ENCODE data around the gene FMN2. TPM values are rescaled to one million over a fixed set of nuclear protein-coding genes. Genes with fewer than 3 reads are reported as not detected.

FMN2 gene
- total RNA-seq, 2 experiments from 2014 or later, result not detected

DNA sequence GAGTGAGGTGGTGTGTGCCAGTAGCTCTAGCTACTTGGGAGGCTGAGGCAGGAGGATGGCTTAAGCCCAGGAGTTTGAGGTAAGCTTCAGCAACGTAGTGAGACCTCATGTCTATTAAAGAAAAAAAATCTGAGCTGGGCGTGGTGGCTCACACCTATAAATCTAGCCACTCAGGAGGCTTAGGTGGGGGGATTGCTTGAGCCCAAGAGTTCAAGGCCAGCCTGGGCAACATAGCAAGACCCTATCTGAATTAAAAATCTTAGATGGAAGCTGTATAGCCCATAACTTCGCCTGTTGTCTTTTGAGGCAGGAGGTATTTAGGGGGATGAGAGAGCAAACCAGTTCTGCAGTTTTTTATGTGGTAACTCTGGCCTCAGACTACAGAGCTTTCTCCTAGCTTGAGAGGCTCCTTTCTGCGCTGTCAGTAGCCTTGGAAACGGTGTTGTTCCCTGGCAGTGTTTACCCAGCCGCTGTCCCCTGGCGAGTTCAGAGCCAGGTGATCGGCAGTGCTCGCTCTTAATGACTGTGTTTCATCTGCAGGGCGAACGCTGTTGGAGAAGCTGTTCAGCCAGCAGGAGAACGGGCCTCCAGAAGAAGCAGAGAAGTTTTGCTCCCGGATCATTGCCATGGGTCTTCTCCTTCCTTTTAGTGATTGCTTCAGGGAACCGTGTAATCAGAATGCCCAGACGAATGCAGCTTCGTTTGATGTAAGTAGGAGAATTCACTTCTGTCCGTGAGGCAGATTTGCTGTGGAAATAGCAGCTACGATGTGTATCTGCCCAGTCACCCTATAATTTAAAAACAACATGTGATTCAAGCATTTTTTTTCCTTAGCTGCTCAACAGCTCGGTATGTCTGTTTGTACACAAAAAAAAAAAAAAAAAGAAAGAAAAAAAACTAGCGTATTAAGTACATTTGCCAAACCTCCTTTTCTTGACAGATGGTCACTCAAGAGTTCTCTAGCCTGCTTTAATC, 31.2 kb downstream of the FMN2 start:
- no peak overlapping the region for H3K27ac Mint-ChIP-seq
- H3K4me1 Mint-ChIP-seq (ENCODE audit: low read depth), result no peaks in the 10 kb centered on the region
- DNase-seq, result no peak
- no peak overlapping the region for H3K4me3 Mint-ChIP-seq
- H3K36me3 Mint-ChIP-seq, result no peaks in the 10 kb centered on the region
- H3K27me3 Mint-ChIP-seq, result no peaks in the 10 kb centered on the region
- ChIA-PET CTCF (interaction anchor here (0.6 kb wide), 1 partner anchor 343 kb away, joined by 5 read pairs; no protein-coding TSS in a partner anchor), POLR2A (no interaction called here)
- intact Hi-C loops (cut with micrococcal nuclease), result no loop called here
- H3K9me3 Mint-ChIP-seq, result peaks cover 2% of the 10 kb centered on the region

GRCh38 chr1:240126821-240127220, 35.1 kb downstream of the FMN2 start:
- H3K4me3 Mint-ChIP-seq, result no peak overlapping the region
- no peak for DNase-seq
- H3K36me3 Mint-ChIP-seq, result no peaks in the 10 kb centered on the region
- no peaks in the 10 kb centered on the region for H3K4me1 Mint-ChIP-seq (ENCODE audit: low read depth)
- CTCF ChIA-PET, result no interaction called here
- POLR2A ChIA-PET, result no interaction called here
- peaks cover 2% of the 10 kb centered on the region for H3K9me3 Mint-ChIP-seq
- no peaks in the 10 kb centered on the region for H3K27me3 Mint-ChIP-seq
- intact Hi-C loops (cut with micrococcal nuclease), result no loop called here
- no peak overlapping the region for H3K27ac Mint-ChIP-seq

- no peak for DNase-seq
- H3K27ac Mint-ChIP-seq, result no peak overlapping the region
- H3K36me3 Mint-ChIP-seq, result no peaks in the 10 kb centered on the region
- H3K27me3 Mint-ChIP-seq, result no peaks in the 10 kb centered on the region
- peaks cover 2% of the 10 kb centered on the region for H3K9me3 Mint-ChIP-seq
- intact Hi-C loops (cut with micrococcal nuclease), result no loop called here
- POLR2A ChIA-PET, result no interaction called here
- no peak overlapping the region for H3K4me3 Mint-ChIP-seq
- no peaks in the 10 kb centered on the region for H3K4me1 Mint-ChIP-seq (ENCODE audit: low read depth)
- CTCF ChIA-PET, result no interaction called here
Measured at GRCh38 chr1:240128366-240128765, 36.7 kb downstream of the FMN2 start.

- H3K27me3 Mint-ChIP-seq, result no peaks in the 10 kb centered on the region
- no peak overlapping the region for H3K4me3 Mint-ChIP-seq
- no peak for DNase-seq
- no peaks in the 10 kb centered on the region for H3K9me3 Mint-ChIP-seq
- H3K27ac Mint-ChIP-seq, result no peak overlapping the region
- no peaks in the 10 kb centered on the region for H3K36me3 Mint-ChIP-seq
- ChIA-PET POLR2A (no interaction called here), CTCF (no interaction called here)
- intact Hi-C loops (cut with micrococcal nuclease), result no loop called here
- H3K4me1 Mint-ChIP-seq (ENCODE audit: low read depth), result no peaks in the 10 kb centered on the region
Measured at GRCh38 chr1:240134113-240134512, 42.4 kb downstream of the FMN2 start.

GRCh38 chr1:240134596-240134995, 42.9 kb downstream of the FMN2 start:
- Mint-ChIP-seq H3K4me1 (ENCODE audit: low read depth) (no peaks in the 10 kb centered on the region), H3K27me3 (no peaks in the 10 kb centered on the region), H3K4me3 (no peak overlapping the region), H3K27ac (no peak overlapping the region), H3K9me3 (no peaks in the 10 kb centered on the region), H3K36me3 (no peaks in the 10 kb centered on the region)
- POLR2A ChIA-PET, result no interaction called here
- no peak for DNase-seq
- intact Hi-C loops (cut with micrococcal nuclease), result no loop called here
- CTCF ChIA-PET, result no interaction called here

- H3K4me1 Mint-ChIP-seq (ENCODE audit: low read depth), result no peaks in the 10 kb centered on the region
- CTCF ChIA-PET, result no interaction called here
- POLR2A ChIA-PET, result no interaction called here
Measured at GRCh38 chr1:240136402-240136801, 44.7 kb downstream of the FMN2 start.

DNA sequence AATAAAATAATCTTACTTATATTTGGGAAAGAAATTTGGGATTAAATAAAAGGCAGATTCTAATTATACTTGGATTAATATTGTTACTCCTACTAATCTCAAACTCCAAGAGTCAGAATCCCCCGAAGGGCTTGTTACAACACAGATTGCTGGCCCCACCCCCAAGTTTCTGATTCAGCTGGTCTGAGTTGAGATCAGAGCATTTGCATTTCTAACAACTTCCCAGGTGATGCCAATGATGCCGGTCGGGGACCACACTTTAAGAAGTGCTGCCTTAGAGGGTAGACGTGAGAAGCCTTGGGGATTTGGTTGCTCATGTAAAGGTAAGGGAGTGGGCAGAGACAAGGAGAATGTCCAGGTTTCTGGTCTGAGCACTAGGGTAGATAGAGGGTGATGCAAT, 47.2 kb downstream of the FMN2 start:
- Mint-ChIP-seq H3K36me3 (no peaks in the 10 kb centered on the region), H3K27me3 (no peaks in the 10 kb centered on the region), H3K27ac (no peak overlapping the region), H3K9me3 (no peaks in the 10 kb centered on the region), H3K4me3 (no peak overlapping the region), H3K4me1 (ENCODE audit: low read depth) (no peaks in the 10 kb centered on the region)
- DNase-seq, result no peak
- ChIA-PET POLR2A (no interaction called here), CTCF (interaction anchor here (1.4 kb wide), 1 partner anchor 11 kb away, joined by 7 read pairs; no protein-coding TSS in a partner anchor)
- intact Hi-C loops (cut with micrococcal nuclease), result no loop called here

More at GRCh38 chr1:240136402-240136801, 44.7 kb downstream of the FMN2 start:
- intact Hi-C loops (cut with micrococcal nuclease), result no loop called here
- Mint-ChIP-seq H3K9me3 (no peaks in the 10 kb centered on the region), H3K27ac (no peak overlapping the region), H3K4me3 (no peak overlapping the region), H3K27me3 (no peaks in the 10 kb centered on the region), H3K36me3 (no peaks in the 10 kb centered on the region)
- DNase-seq, result no peak

DNA sequence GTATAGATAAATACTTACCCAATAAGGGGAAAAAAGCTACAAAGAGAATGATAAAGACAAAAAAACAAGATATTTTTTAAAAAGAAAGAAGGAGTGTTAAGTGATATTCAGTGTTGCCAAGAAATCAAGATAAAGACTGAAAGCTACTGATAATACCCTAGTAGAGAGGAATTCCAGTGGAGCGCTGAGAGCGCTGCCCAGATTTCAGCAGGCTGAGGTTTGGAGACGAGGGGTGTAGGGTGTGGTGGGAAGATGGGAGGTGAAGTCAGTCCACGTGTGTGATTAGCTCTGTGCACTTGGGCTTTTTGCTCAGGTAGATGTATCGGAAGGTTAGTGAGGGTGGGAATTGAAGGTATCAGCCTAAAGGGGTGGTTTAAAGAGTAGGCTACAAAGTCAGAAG, 47.8 kb downstream of the FMN2 start:
- ChIA-PET POLR2A (no interaction called here), CTCF (interaction anchor here (1.4 kb wide), 1 partner anchor 11 kb away, joined by 7 read pairs; no protein-coding TSS in a partner anchor)
- Mint-ChIP-seq H3K9me3 (no peaks in the 10 kb centered on the region), H3K36me3 (no peaks in the 10 kb centered on the region), H3K27ac (no peak overlapping the region), H3K4me3 (no peak overlapping the region), H3K4me1 (ENCODE audit: low read depth) (no peaks in the 10 kb centered on the region), H3K27me3 (no peaks in the 10 kb centered on the region)
- intact Hi-C loops (cut with micrococcal nuclease), result no loop called here
- DNase-seq, result no peak

DNA sequence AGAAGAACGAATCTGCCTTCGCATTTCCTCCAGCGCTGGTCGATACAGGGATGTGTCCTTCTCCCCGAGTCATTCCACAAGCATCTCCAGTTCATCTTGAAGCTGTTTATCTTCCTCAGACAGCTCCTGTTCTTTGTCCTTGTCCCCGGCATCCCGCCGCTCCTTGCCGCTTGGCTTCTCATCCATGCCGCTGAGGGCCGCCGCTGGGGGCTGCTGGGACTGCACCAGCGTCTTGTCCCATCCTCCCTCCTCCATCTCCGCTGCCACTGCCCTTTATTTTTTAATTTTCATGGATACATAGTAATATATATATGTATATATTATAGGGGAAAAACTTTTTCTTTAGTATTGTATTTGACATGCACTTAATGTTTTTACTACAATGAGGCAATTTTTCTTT, 53.4 kb downstream of the FMN2 start:
- CTCF ChIA-PET, result interaction anchor here (0.6 kb wide), 1 partner anchor 249 kb away, joined by 3 read pairs; no protein-coding TSS in a partner anchor
- Mint-ChIP-seq H3K4me3 (no peak overlapping the region), H3K27me3 (peaks cover under 1% of the 10 kb centered on the region), H3K36me3 (no peaks in the 10 kb centered on the region), H3K4me1 (ENCODE audit: low read depth) (no peaks in the 10 kb centered on the region), H3K27ac (no peak overlapping the region), H3K9me3 (no peaks in the 10 kb centered on the region)
- POLR2A ChIA-PET, result no interaction called here
- no peak for DNase-seq
- intact Hi-C loops (cut with micrococcal nuclease), result no loop called here

DNA sequence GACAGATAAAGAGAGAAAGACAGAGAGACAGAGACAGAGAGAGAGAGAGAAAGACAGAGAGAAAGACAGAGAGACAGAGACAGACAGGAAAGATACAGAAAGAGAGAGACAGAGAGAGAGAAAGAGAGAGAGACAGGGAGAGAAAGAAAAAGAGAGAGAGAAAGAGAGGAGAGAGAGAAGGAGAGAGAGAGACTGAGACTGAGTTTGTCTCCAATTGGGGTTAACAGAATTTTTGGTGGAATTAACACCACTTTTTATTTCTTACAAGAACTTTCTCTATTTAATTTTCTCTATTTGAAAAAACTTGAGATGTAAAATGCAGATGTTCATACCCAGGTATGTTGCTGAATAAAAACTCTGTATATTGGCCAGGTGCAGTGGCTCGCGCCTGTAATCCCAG, 56.6 kb downstream of the FMN2 start:
- Mint-ChIP-seq H3K27ac (no peak overlapping the region), H3K27me3 (peaks cover 1% of the 10 kb centered on the region), H3K4me1 (ENCODE audit: low read depth) (no peaks in the 10 kb centered on the region), H3K9me3 (no peaks in the 10 kb centered on the region), H3K4me3 (no peak overlapping the region), H3K36me3 (no peaks in the 10 kb centered on the region)
- intact Hi-C loops (cut with micrococcal nuclease), result no loop called here
- ChIA-PET CTCF (interaction anchor here (1.2 kb wide), 1 partner anchor 75 kb away, joined by 4 read pairs; no protein-coding TSS in a partner anchor), POLR2A (no interaction called here)
- no peak for DNase-seq

DNA sequence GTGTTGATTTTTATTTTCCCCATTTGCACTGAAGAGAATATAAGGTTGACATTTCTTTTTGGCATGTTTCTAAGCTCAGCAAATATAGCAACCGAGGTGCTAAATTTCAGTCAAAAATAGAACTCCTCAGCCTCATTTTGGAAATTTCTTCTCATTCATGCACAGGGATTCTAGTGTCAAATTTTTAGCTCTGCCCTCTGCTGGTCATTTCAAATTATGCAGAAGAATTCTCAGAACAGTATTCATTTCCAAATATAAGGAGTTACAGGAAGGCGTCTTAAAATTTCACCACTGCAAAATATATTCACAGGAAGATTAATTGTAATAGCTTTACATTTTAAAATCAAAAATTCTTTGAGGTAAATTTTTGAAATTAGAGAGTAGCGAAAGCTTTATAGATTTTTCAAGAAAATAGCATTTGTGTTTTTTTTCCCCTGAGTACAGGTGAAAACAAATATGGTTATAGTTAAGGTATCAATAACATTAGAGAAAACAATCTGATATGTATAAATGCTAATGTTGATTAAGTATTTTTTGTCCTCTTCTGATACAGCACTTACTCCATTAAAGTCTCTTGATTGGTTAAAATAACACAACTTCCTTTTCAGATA, 57.9 kb downstream of the FMN2 start:
- H3K27ac Mint-ChIP-seq, result no peak overlapping the region
- H3K9me3 Mint-ChIP-seq, result no peaks in the 10 kb centered on the region
- intact Hi-C loops (cut with micrococcal nuclease), result loop anchor here (1.0 kb wide), 1 partner anchor 122 kb away; no protein-coding TSS in a partner anchor
- no peak overlapping the region for H3K4me3 Mint-ChIP-seq
- CTCF ChIA-PET, result interaction anchor here (0.6 to 3.3 kb wide), 14 partner anchors 8 to 122 kb away, joined by 3 to 16 read pairs (median 4); no protein-coding TSS in a partner anchor
- peaks cover 3% of the 10 kb centered on the region for H3K27me3 Mint-ChIP-seq
- no peak for DNase-seq
- no peaks in the 10 kb centered on the region for H3K36me3 Mint-ChIP-seq
- H3K4me1 Mint-ChIP-seq (ENCODE audit: low read depth), result no peaks in the 10 kb centered on the region
- POLR2A ChIA-PET, result no interaction called here

DNA sequence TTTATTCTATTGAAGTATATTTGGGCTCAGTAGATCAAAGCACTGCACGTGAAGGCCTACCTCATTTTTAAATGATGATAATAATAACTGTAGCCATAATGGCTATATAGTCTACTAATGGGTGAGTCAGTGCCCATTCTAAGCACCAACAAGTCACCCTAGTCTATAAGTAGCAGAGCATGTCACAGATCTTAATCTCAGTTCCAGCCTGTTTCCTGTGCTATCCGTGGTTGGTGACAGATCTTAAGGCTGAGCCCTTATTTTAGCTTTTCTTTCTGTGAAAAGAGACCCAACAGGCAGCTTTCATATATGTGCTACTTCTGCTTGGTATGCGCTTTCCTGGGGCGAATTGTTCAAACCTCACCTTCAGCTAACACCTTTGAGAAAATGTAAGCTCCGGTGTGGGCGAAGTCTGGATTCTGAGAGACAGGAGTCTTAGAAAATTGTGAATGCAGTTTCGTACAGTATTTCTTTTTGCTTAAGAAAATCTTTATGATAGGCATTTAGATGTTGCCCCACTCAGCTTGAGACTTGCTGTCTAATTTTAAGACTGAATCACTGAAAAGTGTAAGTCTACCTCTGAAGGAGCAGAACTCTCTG, 59.6 kb downstream of the FMN2 start:
- CTCF ChIA-PET, result interaction anchor here (1.9 to 3.3 kb wide), 3 partner anchors 13 to 123 kb away, joined by 6 to 16 read pairs (median 10); no protein-coding TSS in a partner anchor
- intact Hi-C loops (cut with micrococcal nuclease), result no loop called here

More for the DNA sequence above, 59.6 kb downstream of the FMN2 start:
- DNase-seq, result no peak
- POLR2A ChIA-PET, result no interaction called here
- H3K9me3 Mint-ChIP-seq, result no peaks in the 10 kb centered on the region
- H3K4me1 Mint-ChIP-seq (ENCODE audit: low read depth), result no peaks in the 10 kb centered on the region
- H3K36me3 Mint-ChIP-seq, result no peaks in the 10 kb centered on the region
- peaks cover 3% of the 10 kb centered on the region for H3K27me3 Mint-ChIP-seq
- H3K4me3 Mint-ChIP-seq, result no peak overlapping the region
- H3K27ac Mint-ChIP-seq, result no peak overlapping the region

Measured in activated CD4-positive, alpha-beta memory T cell treated with anti-CD3 and anti-CD28 coated beads for 36 hours (primary cell).